GM23338 (cell line): Measurements from ENCODE around the gene RIPK4. TPM values are rescaled to one million over a fixed set of nuclear protein-coding genes. Genes with fewer than 3 reads are reported as not detected.
A peak's percentile ranks its signal among the peaks of the same experiment; 100 is the strongest.

Source experiments
- ATAC-seq: fragments of 200-7000 bp; cut with Tn5 transposase; 3 replicates; pipeline ENCODE4 v1.9.1; 2020
- DNase-seq: peaks from one replicate; pipeline ENCODE4 v3.0.0-alpha.2; 2015; ENCODE audit warnings: low spot score
- H2AFZ ChIP-seq: fragments of 200-600 bp; sonication (generic); 2 replicates; pipeline ENCODE4 v1.8.0; 2016; ENCODE audit warnings: antibody characterized with exemption, mild to moderate bottlenecking, moderate library complexity
- H3F3A ChIP-seq: fragments of 200-600 bp; sonication (generic); replicated peaks from 2 replicates; pipeline ENCODE4 v1.8.0; 2017; ENCODE audit warnings: antibody characterized with exemption, mixed run types, low read depth
- H3K27ac ChIP-seq: fragments of 200-600 bp; sonication (generic); 2 replicates; pipeline ENCODE4 v1.6.1; 2016; ENCODE audit warnings: low read depth
- H3K27me3 ChIP-seq: fragments of 200-600 bp; sonication (generic); 2 replicates; pipeline ENCODE4 v1.8.0; 2016; ENCODE audit warnings: mild to moderate bottlenecking, mixed run types, moderate library complexity; ENCODE audit not compliant: insufficient read depth
- H3K36me3 ChIP-seq: fragments of 200-600 bp; sonication (generic); 2 replicates; pipeline ENCODE4 v1.8.0; 2016; ENCODE audit warnings: mild to moderate bottlenecking; ENCODE audit not compliant: insufficient read depth
- H3K4me1 ChIP-seq: fragments of 200-600 bp; sonication (generic); 2 replicates; pipeline ENCODE4 v1.8.0; 2016; ENCODE audit warnings: mild to moderate bottlenecking, moderate library complexity; ENCODE audit not compliant: insufficient read depth
- H3K4me2 ChIP-seq: fragments of 200-600 bp; sonication (generic); 2 replicates; pipeline ENCODE4 v1.7.1; 2017; ENCODE audit warnings: mixed run types
- H3K4me3 ChIP-seq: fragments of 200-600 bp; sonication (generic); 2 replicates; pipeline ENCODE4 v1.6.1; 2016; ENCODE audit warnings: mixed run types
- H3K79me2 ChIP-seq: fragments of 200-600 bp; sonication (generic); replicated peaks from 2 replicates; pipeline ENCODE4 v1.8.0; 2017; ENCODE audit warnings: mild to moderate bottlenecking; ENCODE audit not compliant: insufficient read depth
- H3K9me2 ChIP-seq: fragments of 200-600 bp; sonication (generic); 2 replicates; pipeline ENCODE4 v1.8.0; 2017; ENCODE audit not compliant: insufficient read depth
- H4K20me1 ChIP-seq: fragments of 200-600 bp; sonication (generic); replicated peaks from 2 replicates; pipeline ENCODE4 v1.8.0; 2017; ENCODE audit warnings: mild to moderate bottlenecking; ENCODE audit not compliant: insufficient read depth
- H3K27ac Mint-ChIP-seq: 2 replicates; pipeline ENCODE4 v1.8.0; 2020; ENCODE audit warnings: inconsistent platforms, mild to moderate bottlenecking, moderate library complexity, mixed read lengths
- H3K27me3 Mint-ChIP-seq: 3 replicates; pipeline ENCODE4 v1.8.0; 2022; ENCODE audit warnings: low read depth, mild to moderate bottlenecking, moderate library complexity, mixed read lengths, inconsistent platforms; ENCODE audit not compliant: insufficient read depth, poor library complexity
- H3K36me3 Mint-ChIP-seq: 3 replicates; pipeline ENCODE4 v1.8.0; 2021; ENCODE audit warnings: low read depth, mild to moderate bottlenecking, inconsistent platforms, moderate library complexity, mixed read lengths
- H3K4me1 Mint-ChIP-seq: 3 replicates; pipeline ENCODE4 v1.8.0; 2020; ENCODE audit warnings: mild to moderate bottlenecking, inconsistent platforms, mixed read lengths
- H3K4me3 Mint-ChIP-seq: 3 replicates; pipeline ENCODE4 v1.8.0; 2021; ENCODE audit warnings: moderate library complexity, mild to moderate bottlenecking, inconsistent platforms, mixed read lengths
- H3K9me3 Mint-ChIP-seq: 3 replicates; pipeline ENCODE4 v1.8.0; 2020; ENCODE audit warnings: moderate library complexity, mild to moderate bottlenecking, inconsistent platforms, mixed read lengths
- JUNB ChIP-seq: IDR thresholded peaks from one replicate; pipeline ENCODE4 v1.6.1; 2016; ENCODE audit warnings: antibody characterized with exemption; ENCODE audit not compliant: unreplicated experiment
- NANOG ChIP-seq: IDR thresholded peaks from 2 replicates; pipeline ENCODE4 v1.6.1; 2016; ENCODE audit warnings: antibody characterized with exemption, borderline replicate concordance
- ZNF331 ChIP-seq: fragments of 250-450 bp; sonication (Bioruptor Pico); IDR thresholded peaks from 2 replicates; pipeline ENCODE4 v1.5.0; 2020; ENCODE audit warnings: low read depth, mild to moderate bottlenecking, moderate library complexity
- polyA plus RNA-seq: library from polyadenylated mRNA; unstranded; fragments of >200 nt; fragmentation: Nextera tagmentation; extraction: Ambion mirVana; gene quantifications from 2 replicates; pipeline ENCODE4 v1.2.1, GENCODE V29; 2016
- total RNA-seq: library from RNA; depleted of rRNA; stranded (reverse); fragments of >200 nt; shearing (Covaris generic); gene quantifications from 2 replicates; pipeline ENCODE4 v1.2.3, GENCODE V29; 2014
- TF ChIP-seq, protein P1 (sequence below): fragments of 250-450 bp; sonication (Bioruptor Pico); IDR thresholded peaks from 2 replicates; pipeline ENCODE4 v1.5.0; 2020; ENCODE audit warnings: mild to moderate bottlenecking, moderate library complexity
- TF ChIP-seq, protein P2 (sequence below): IDR thresholded peaks from 2 replicates; pipeline ENCODE4 v1.6.1; 2016; ENCODE audit warnings: antibody characterized with exemption
- TF ChIP-seq, protein P3 (sequence below), 2 experiments: fragments of 200-600 bp in 1 of 2; sonication (generic) in 1 of 2; conservative IDR thresholded peaks; 2 replicates each; pipeline versions ENCODE4 v1.5.1 to v1.6.1; 2016 to 2017; ENCODE audit warnings: antibody characterized with exemption in 2 of 2, low read depth in 2 of 2, mild to moderate bottlenecking in 2 of 2, moderate library complexity in 1 of 2

The RIPK4 gene
- total and polyA plus RNA-seq, 2 experiments from 2014 or later, result 2.5 to 9.9 TPM

DNA sequence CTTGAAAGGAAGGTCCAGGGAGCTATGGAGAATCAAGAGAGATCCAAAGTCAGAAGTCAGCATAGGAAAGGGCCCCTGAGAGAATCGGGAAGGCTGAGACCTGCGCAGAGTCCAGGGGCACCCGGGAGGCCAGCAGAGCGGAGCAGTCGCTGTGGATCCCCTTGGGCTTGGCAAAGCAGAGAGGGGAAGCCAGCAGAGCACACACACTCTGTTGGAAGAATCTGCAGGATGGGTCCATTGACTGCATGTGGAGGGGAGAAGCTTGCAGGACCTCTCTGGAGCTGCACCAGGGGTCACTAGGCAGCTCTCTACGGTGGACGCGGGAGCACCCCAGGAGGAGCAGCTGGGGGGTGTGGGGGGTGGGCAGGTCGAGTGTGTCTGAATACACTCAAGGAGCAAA lies 6.4 kb downstream of the RIPK4 start (continued):
- TF ChIP-seq, protein P1, sequence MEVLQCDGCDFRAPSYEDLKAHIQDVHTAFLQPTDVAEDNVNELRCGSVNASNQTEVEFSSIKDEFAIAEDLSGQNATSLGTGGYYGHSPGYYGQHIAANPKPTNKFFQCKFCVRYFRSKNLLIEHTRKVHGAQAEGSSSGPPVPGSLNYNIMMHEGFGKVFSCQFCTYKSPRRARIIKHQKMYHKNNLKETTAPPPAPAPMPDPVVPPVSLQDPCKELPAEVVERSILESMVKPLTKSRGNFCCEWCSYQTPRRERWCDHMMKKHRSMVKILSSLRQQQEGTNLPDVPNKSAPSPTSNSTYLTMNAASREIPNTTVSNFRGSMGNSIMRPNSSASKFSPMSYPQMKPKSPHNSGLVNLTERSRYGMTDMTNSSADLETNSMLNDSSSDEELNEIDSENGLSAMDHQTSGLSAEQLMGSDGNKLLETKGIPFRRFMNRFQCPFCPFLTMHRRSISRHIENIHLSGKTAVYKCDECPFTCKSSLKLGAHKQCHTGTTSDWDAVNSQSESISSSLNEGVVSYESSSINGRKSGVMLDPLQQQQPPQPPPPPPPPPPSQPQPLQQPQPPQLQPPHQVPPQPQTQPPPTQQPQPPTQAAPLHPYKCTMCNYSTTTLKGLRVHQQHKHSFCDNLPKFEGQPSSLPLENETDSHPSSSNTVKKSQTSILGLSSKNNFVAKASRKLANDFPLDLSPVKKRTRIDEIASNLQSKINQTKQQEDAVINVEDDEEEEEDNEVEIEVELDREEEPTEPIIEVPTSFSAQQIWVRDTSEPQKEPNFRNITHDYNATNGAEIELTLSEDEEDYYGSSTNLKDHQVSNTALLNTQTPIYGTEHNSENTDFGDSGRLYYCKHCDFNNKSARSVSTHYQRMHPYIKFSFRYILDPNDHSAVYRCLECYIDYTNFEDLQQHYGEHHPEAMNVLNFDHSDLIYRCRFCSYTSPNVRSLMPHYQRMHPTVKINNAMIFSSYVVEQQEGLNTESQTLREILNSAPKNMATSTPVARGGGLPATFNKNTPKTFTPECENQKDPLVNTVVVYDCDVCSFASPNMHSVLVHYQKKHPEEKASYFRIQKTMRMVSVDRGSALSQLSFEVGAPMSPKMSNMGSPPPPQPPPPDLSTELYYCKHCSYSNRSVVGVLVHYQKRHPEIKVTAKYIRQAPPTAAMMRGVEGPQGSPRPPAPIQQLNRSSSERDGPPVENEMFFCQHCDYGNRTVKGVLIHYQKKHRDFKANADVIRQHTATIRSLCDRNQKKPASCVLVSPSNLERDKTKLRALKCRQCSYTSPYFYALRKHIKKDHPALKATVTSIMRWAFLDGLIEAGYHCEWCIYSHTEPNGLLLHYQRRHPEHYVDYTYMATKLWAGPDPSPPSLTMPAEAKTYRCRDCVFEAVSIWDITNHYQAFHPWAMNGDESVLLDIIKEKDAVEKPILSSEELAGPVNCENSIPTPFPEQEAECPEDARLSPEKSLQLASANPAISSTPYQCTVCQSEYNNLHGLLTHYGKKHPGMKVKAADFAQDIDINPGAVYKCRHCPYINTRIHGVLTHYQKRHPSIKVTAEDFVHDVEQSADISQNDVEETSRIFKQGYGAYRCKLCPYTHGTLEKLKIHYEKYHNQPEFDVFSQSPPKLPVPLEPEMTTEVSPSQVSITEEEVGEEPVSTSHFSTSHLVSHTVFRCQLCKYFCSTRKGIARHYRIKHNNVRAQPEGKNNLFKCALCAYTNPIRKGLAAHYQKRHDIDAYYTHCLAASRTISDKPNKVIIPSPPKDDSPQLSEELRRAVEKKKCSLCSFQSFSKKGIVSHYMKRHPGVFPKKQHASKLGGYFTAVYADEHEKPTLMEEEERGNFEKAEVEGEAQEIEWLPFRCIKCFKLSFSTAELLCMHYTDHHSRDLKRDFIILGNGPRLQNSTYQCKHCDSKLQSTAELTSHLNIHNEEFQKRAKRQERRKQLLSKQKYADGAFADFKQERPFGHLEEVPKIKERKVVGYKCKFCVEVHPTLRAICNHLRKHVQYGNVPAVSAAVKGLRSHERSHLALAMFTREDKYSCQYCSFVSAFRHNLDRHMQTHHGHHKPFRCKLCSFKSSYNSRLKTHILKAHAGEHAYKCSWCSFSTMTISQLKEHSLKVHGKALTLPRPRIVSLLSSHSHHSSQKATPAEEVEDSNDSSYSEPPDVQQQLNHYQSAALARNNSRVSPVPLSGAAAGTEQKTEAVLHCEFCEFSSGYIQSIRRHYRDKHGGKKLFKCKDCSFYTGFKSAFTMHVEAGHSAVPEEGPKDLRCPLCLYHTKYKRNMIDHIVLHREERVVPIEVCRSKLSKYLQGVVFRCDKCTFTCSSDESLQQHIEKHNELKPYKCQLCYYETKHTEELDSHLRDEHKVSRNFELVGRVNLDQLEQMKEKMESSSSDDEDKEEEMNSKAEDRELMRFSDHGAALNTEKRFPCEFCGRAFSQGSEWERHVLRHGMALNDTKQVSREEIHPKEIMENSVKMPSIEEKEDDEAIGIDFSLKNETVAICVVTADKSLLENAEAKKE (CRISPR knock-in tag), result no peak

DNA sequence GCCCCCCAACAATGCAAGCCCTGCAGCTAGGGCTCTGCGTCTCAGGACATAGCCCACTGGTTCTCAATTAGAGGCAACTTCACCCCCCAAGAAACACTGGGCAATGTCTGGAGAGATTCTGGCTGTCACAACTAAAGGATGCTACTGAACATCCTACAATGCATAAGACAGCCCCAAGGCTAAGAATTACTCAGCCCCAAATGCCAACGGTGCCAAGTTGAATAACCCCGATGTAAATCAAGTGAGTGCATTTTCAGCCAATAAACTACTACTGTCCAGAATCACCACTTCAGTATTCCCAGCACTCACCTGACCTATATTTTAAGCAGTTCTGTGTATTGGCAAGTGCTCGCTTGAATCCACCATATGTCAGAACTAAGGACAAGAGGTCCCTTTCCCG lies 6.9 kb downstream of the RIPK4 start:
- peaks cover 3% of the 10 kb centered on the region; the same call in 1 of the 2 replicates for H3F3A ChIP-seq
- Mint-ChIP-seq H3K9me3 (no peaks in the 10 kb centered on the region; the same call in 2 of the 3 replicates), H3K4me1 (peaks cover 61% of the 10 kb centered on the region), H3K36me3 (peaks cover 18% of the 10 kb centered on the region), H3K4me3 (peak overlapping the region; percentile 78; the same call in 2 of the 3 replicates), H3K27me3 (peaks cover 57% of the 10 kb centered on the region), H3K27ac (no peak overlapping the region)
- peaks cover 49% of the 10 kb centered on the region for H3K27me3 ChIP-seq
- no peaks in the 10 kb centered on the region for H3K9me2 ChIP-seq
- no peak overlapping the region for H3K27ac ChIP-seq
- no peak overlapping the region; the same call in 1 of the 2 replicates for H3K4me2 ChIP-seq
- no peaks in the 10 kb centered on the region; the same call in 1 of the 2 replicates for H3K36me3 ChIP-seq
- ATAC-seq (no peak), DNase-seq (no peak)
- H3K79me2 ChIP-seq, result peaks cover 46% of the 10 kb centered on the region
- H3K4me1 ChIP-seq, result peaks cover 53% of the 10 kb centered on the region
- peaks cover 16% of the 10 kb centered on the region for H4K20me1 ChIP-seq
- H3K4me3 ChIP-seq, result no peak overlapping the region
- H2AFZ ChIP-seq, result no peak overlapping the region
- no peak for TF ChIP-seq ZNF331
- TF ChIP-seq JUNB, result no peak
- TF ChIP-seq, protein P1 (CRISPR knock-in tag), result no peak
- TF ChIP-seq, protein P2, sequence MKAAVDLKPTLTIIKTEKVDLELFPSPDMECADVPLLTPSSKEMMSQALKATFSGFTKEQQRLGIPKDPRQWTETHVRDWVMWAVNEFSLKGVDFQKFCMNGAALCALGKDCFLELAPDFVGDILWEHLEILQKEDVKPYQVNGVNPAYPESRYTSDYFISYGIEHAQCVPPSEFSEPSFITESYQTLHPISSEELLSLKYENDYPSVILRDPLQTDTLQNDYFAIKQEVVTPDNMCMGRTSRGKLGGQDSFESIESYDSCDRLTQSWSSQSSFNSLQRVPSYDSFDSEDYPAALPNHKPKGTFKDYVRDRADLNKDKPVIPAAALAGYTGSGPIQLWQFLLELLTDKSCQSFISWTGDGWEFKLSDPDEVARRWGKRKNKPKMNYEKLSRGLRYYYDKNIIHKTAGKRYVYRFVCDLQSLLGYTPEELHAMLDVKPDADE, result no peak
- TF ChIP-seq, protein P3, sequence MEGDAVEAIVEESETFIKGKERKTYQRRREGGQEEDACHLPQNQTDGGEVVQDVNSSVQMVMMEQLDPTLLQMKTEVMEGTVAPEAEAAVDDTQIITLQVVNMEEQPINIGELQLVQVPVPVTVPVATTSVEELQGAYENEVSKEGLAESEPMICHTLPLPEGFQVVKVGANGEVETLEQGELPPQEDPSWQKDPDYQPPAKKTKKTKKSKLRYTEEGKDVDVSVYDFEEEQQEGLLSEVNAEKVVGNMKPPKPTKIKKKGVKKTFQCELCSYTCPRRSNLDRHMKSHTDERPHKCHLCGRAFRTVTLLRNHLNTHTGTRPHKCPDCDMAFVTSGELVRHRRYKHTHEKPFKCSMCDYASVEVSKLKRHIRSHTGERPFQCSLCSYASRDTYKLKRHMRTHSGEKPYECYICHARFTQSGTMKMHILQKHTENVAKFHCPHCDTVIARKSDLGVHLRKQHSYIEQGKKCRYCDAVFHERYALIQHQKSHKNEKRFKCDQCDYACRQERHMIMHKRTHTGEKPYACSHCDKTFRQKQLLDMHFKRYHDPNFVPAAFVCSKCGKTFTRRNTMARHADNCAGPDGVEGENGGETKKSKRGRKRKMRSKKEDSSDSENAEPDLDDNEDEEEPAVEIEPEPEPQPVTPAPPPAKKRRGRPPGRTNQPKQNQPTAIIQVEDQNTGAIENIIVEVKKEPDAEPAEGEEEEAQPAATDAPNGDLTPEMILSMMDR (conservative IDR thresholded peaks at IDR 0.05; ENCODE audit: low read depth in 2 of 2), result no peak
- TF ChIP-seq NANOG, result no peak
